Stomach (tissue), 4 donors: ENCODE results near the gene PTPRT.

Source experiments
- CTCF ChIP-seq, 7 experiments: fragments of 450-650 bp in 4 of 7; fragments of 200-600 bp in 3 of 7; sonication (generic) in 3 of 7; IDR thresholded peaks; one replicate each; pipeline ENCODE4 v1.5.1; 2016 to 2019; ENCODE audit warnings: antibody characterized with exemption in 7 of 7, control low read depth in 2 of 7, mild to moderate bottlenecking in 1 of 7
- EP300 ChIP-seq: sonication (generic); formaldehyde crosslinking; IDR thresholded peaks from one replicate; pipeline ENCODE4 v1.6.1; 2017; ENCODE audit warnings: antibody characterized with exemption
- POLR2A ChIP-seq, 4 donors: fragments of 450-650 bp; IDR thresholded peaks; one replicate each; pipeline ENCODE4 v1.6.1; 2016; ENCODE audit warnings: antibody characterized with exemption in 4 of 4, control low read depth in 2 of 4, mild to moderate bottlenecking in 1 of 4, moderate library complexity in 1 of 4
- POLR2AphosphoS5 ChIP-seq, 3 donors: sonication (generic); formaldehyde crosslinking; IDR thresholded peaks; one replicate each; pipeline ENCODE4 v1.6.1; 2016; ENCODE audit warnings: antibody characterized with exemption in 3 of 3

- TF ChIP-seq CTCF (IDR thresholded peaks at IDR 0.05) = no peak
- no peak for TF ChIP-seq POLR2AphosphoS5 (IDR thresholded peaks at IDR 0.05)
- no peak for TF ChIP-seq POLR2A (IDR thresholded peaks at IDR 0.05)
- TF ChIP-seq EP300 = no peak
Measured at GRCh38 chr20:42708266-42708665, 481.4 kb downstream of the PTPRT start.
